Loucy (cell line): Measurements from ENCODE around the gene ARMC6.

Experiments
- H2AFZ ChIP-seq: fragments of 200-600 bp; sonication (generic); 2 replicates; pipeline ENCODE4 v1.6.0; 2016; ENCODE audit warnings: antibody characterized with exemption, mild to moderate bottlenecking, low read length, moderate library complexity
- H3F3A ChIP-seq: fragments of 200-600 bp; 2 replicates; pipeline ENCODE4 v1.6.0; 2016; ENCODE audit warnings: antibody characterized with exemption, low read depth, mild to moderate bottlenecking
- H3K27me3 ChIP-seq: fragments of 200-600 bp; sonication (generic); 2 replicates; pipeline ENCODE4 v1.6.1; 2014; ENCODE audit warnings: low read length, mild to moderate bottlenecking; ENCODE audit not compliant: insufficient read depth, poor library complexity, severe bottlenecking
- H3K36me3 ChIP-seq: fragments of 200-600 bp; sonication (generic); 2 replicates; pipeline ENCODE4 v1.6.1; 2016; ENCODE audit warnings: low read length; ENCODE audit not compliant: insufficient read depth
- H3K4me1 ChIP-seq: fragments of 200-600 bp; sonication (generic); 2 replicates; pipeline ENCODE4 v1.5.1; 2014; ENCODE audit warnings: low read length, mild to moderate bottlenecking; ENCODE audit not compliant: insufficient read depth, poor library complexity, severe bottlenecking
- H3K4me2 ChIP-seq: fragments of 200-600 bp; sonication (generic); 2 replicates; pipeline ENCODE4 v1.6.0; 2014; ENCODE audit warnings: antibody characterized with exemption, low read length, low read depth, mild to moderate bottlenecking; ENCODE audit not compliant: poor library complexity, severe bottlenecking
- H3K4me3 ChIP-seq: fragments of 200-600 bp; sonication (generic); 2 replicates; pipeline ENCODE4 v1.5.1; 2014; ENCODE audit warnings: low read length, mild to moderate bottlenecking, mixed read lengths; ENCODE audit not compliant: poor library complexity, severe bottlenecking
- H3K79me2 ChIP-seq: fragments of 200-600 bp; sonication (generic); 2 replicates; pipeline ENCODE4 v1.6.1; 2014; ENCODE audit warnings: low read length; ENCODE audit not compliant: insufficient read depth
- H3K9ac ChIP-seq: fragments of 200-600 bp; sonication (generic); 2 replicates; pipeline ENCODE4 v1.6.0; 2014; ENCODE audit warnings: mild to moderate bottlenecking, low read depth, low read length, moderate library complexity; ENCODE audit not compliant: poor library complexity, severe bottlenecking
- H3K9me2 ChIP-seq: fragments of 200-600 bp; sonication (generic); replicated peaks from 2 replicates; pipeline ENCODE4 v1.6.1; 2016; ENCODE audit warnings: low read depth, low read length, mixed read lengths
- H3K9me3 ChIP-seq: fragments of 200-600 bp; sonication (generic); 2 replicates; pipeline ENCODE4 v1.6.1; 2014; ENCODE audit warnings: mild to moderate bottlenecking, antibody characterized with exemption, low read length, low read depth; ENCODE audit not compliant: insufficient read depth
- H4K20me1 ChIP-seq: fragments of 200-600 bp; sonication (generic); 2 replicates; pipeline ENCODE4 v1.6.0; 2014; ENCODE audit warnings: antibody characterized with exemption, low read length, mild to moderate bottlenecking; ENCODE audit not compliant: insufficient read depth, poor library complexity, severe bottlenecking
- CTCF ChIP-seq: fragments of 200-600 bp; sonication (generic); conservative IDR thresholded peaks from 2 replicates; pipeline ENCODE4 v1.5.1; 2014; ENCODE audit warnings: mild to moderate bottlenecking, antibody characterized with exemption, low read length
- EZH2phosphoT487 ChIP-seq: fragments of 200-600 bp; IDR thresholded peaks from 2 replicates; pipeline ENCODE4 v1.6.1; 2018; ENCODE audit warnings: antibody characterized with exemption, mild to moderate bottlenecking, moderate library complexity, borderline replicate concordance

Gene ARMC6

DNA sequence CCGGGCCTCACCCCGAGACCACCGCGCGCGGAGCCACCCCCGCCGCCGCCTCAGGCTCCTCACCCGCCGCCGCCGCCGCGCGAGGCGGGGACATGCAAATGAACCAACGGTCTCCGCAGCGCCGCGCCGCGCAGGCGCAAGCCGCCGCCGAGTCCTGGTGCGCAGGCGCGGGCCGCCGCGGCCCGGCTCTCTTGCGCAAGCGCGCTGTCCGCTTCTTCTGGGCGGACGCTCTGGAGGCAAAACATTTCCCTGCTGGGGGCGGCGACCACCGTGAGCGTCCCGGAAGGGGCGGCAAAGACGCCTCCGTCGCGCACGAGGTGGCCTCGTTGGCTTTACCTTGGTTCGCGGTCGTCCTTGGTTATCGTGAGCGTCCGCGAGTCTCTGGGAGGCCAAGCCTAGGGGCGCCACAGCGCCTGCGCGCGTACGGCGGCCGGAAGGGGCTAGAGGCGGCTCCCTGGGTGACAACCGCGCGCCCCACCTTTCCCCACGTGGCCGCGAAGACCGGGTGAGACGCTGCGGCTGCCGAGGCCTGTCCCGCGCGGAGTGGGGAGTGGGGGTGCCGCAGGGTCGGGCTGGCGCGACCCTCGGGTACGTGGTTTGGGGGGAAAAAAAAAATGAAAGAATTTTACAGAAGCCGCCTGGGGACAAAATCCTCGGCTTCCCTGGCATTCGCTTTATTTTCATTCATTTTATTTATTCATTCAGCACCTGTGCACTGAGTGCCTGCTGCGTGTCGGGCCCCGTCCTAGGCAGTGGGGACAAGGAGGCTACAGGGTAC lies at the start of gene ARMC6, which contains the start of gene SUGP2:
ARMC6 (plus strand) TSS at position 178 of the 778 bp plus-strand sequence. CDS start 607 bp downstream, outside the sequence.
SUGP2 (minus strand) TSS at position 92 of the 778 bp plus-strand sequence. CDS start 2,446 bp downstream, outside the sequence.
- H2AFZ ChIP-seq: peak within 1 kb of the TSS; percentile 72
- H3K4me2 ChIP-seq: peak within 1 kb of the TSS; percentile 94
- H3K4me1 ChIP-seq: peaks cover 19% of the 10 kb centered on the region
- H4K20me1 ChIP-seq: peaks cover 37% of the 10 kb centered on the region
- H3K9me2 ChIP-seq: no peaks in the 10 kb centered on the region
- peaks cover 79% of the 10 kb centered on the region for H3K79me2 ChIP-seq
- no peaks in the 10 kb centered on the region for H3K27me3 ChIP-seq
- no peaks in the 10 kb centered on the region for H3F3A ChIP-seq
- peak within 1 kb of the TSS; percentile 95 for H3K9ac ChIP-seq
- no peaks in the 10 kb centered on the region for H3K9me3 ChIP-seq
- TF ChIP-seq CTCF (no peak), EZH2phosphoT487 (no peak)
- H3K4me3 ChIP-seq: peak within 1 kb of the TSS; percentile 92
- H3K36me3 ChIP-seq: peaks cover 16% of the 10 kb centered on the region; the same call in 1 of the 2 replicates

- no peak overlapping the region for H3K4me2 ChIP-seq
- H3K4me1 ChIP-seq: no peaks in the 10 kb centered on the region
- no peak overlapping the region for H3K9ac ChIP-seq
Observed at GRCh38 chr19:18984251-18984650, 49.2 kb upstream of the ARMC6 start.

DNA sequence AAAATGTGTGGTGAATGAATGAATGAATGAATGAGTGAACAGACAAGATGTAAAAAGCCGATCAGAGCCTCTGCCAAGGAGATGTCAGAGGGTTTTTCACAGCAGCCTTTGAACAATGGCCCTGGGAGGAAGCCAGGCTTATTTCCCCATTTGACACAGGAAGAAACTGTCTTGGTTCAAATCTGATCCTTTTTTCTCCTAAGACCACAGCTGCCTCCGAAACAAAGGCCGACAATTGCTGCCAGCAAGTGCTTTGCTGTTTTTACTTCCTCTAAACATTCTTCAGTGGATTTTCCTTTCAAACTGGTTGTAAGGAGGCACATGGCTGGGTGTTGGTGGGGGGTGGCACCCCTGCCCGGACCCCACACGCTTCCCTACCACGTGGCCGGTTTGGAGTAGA lies 48.1 kb upstream of the ARMC6 start:
- Histone ChIP-seq H2AFZ (0 out of 2 replicates have a peak overlapping the region, but pooled peaks have one; percentile 12), H3K9ac (no peak overlapping the region), H3K4me2 (no peak overlapping the region)

More at GRCh38 chr19:18984251-18984650, 49.2 kb upstream of the ARMC6 start:
- Histone ChIP-seq H3F3A (no peaks in the 10 kb centered on the region), H3K9me2 (no peaks in the 10 kb centered on the region), H2AFZ (no peak overlapping the region), H4K20me1 (no peaks in the 10 kb centered on the region), H3K79me2 (no peaks in the 10 kb centered on the region), H3K9me3 (no peaks in the 10 kb centered on the region), H3K36me3 (no peaks in the 10 kb centered on the region), H3K4me3 (no peak overlapping the region), H3K27me3 (no peaks in the 10 kb centered on the region)
- TF ChIP-seq CTCF: no peak
- no peak for TF ChIP-seq EZH2phosphoT487

More for the DNA sequence above, 48.1 kb upstream of the ARMC6 start:
- Histone ChIP-seq H3K27me3 (no peaks in the 10 kb centered on the region), H3K4me3 (no peak overlapping the region), H3K4me1 (no peaks in the 10 kb centered on the region), H3F3A (no peaks in the 10 kb centered on the region), H3K9me2 (no peaks in the 10 kb centered on the region), H3K36me3 (no peaks in the 10 kb centered on the region), H3K79me2 (no peaks in the 10 kb centered on the region), H3K9me3 (no peaks in the 10 kb centered on the region), H4K20me1 (no peaks in the 10 kb centered on the region)
- TF ChIP-seq CTCF (no peak), EZH2phosphoT487 (no peak)
